CD4-positive, alpha-beta T cell treated with Interleukin-1 beta for 1 hour (primary cell): Measurements from ENCODE around the gene TAS2R60.
A peak's percentile ranks its signal among the peaks of the same experiment; 100 is the strongest.
"Not testable (repeated sequence)": the region's sequence is repeated elsewhere in the genome, so short reads cannot be mapped to it uniquely, and the experiment has no call there.

ENCODE experiments used
- DNase-seq, 2 donors: peaks; one replicate each; pipeline ENCODE4 v3.0.0-alpha.2; 2020 to 2022

TAS2R60 gene

GRCh38 chr7:143411976-143412708, 31.1 kb upstream of the TAS2R60 start:
- no peak for DNase-seq

GRCh38 chr7:143413123-143413522, 30.1 kb upstream of the TAS2R60 start:
- no peak for DNase-seq

GRCh38 chr7:143415209-143415608, 28.0 kb upstream of the TAS2R60 start:
- not testable (repeated sequence) for DNase-seq

- DNase-seq = no peak
Measured at GRCh38 chr7:143415742-143416397, 27.4 kb upstream of the TAS2R60 start.

- DNase-seq = peak in 1 of 2 donors; percentile 72
Measured at GRCh38 chr7:143416565-143417149, 26.6 kb upstream of the TAS2R60 start.

GRCh38 chr7:143417734-143418383, 25.4 kb upstream of the TAS2R60 start:
- DNase-seq = no peak

- DNase-seq = no peak
Measured at GRCh38 chr7:143418681-143419458, 24.4 kb upstream of the TAS2R60 start.

GRCh38 chr7:143419880-143420279, 23.4 kb upstream of the TAS2R60 start:
- DNase-seq = no peak

- DNase-seq = not testable (repeated sequence)
Measured at GRCh38 chr7:143420624-143421023, 22.6 kb upstream of the TAS2R60 start.

GRCh38 chr7:143422033-143422432, 21.2 kb upstream of the TAS2R60 start:
- no peak for DNase-seq

- DNase-seq = not testable (repeated sequence)
Measured at GRCh38 chr7:143424476-143424875, 18.8 kb upstream of the TAS2R60 start.

- no peak for DNase-seq
Measured at GRCh38 chr7:143426479-143427142, 16.6 kb upstream of the TAS2R60 start.

GRCh38 chr7:143429770-143430698, 13.2 kb upstream of the TAS2R60 start:
- DNase-seq = no peak

- no peak for DNase-seq
Measured at GRCh38 chr7:143431109-143431508, 12.1 kb upstream of the TAS2R60 start.

- DNase-seq = no peak
Measured at GRCh38 chr7:143433759-143434158, 9.5 kb upstream of the TAS2R60 start.

- no peak for DNase-seq
Measured at GRCh38 chr7:143434660-143435059, 8.6 kb upstream of the TAS2R60 start.

GRCh38 chr7:143435266-143435665, 8.0 kb upstream of the TAS2R60 start:
- DNase-seq = no peak

- no peak for DNase-seq
Measured at GRCh38 chr7:143436325-143436946, 6.8 kb upstream of the TAS2R60 start.

GRCh38 chr7:143437578-143437977, 5.7 kb upstream of the TAS2R60 start:
- no peak for DNase-seq

- DNase-seq = no peak
Measured at GRCh38 chr7:143439866-143440265, 3.4 kb upstream of the TAS2R60 start.
